Transverse colon (tissue), 4 donors: ENCODE results near the gene KLHDC8A. TPM values are rescaled to one million over a fixed set of nuclear protein-coding genes. Genes with fewer than 3 reads are reported as not detected.

Experiments
- DNase-seq: peaks from one replicate; pipeline ENCODE4 v3.0.0-alpha.2; 2019
- H3K27ac ChIP-seq, 4 donors: fragments of 200-600 bp; sonication (generic); 2 replicates each; pipeline ENCODE4 v1.5.1; 2016 to 2018; ENCODE audit warnings: inconsistent platforms in 4 of 4
- H3K27me3 ChIP-seq: fragments of 200-600 bp; sonication (generic); 2 replicates; pipeline ENCODE4 v1.5.1; 2017; ENCODE audit warnings: inconsistent platforms
- H3K36me3 ChIP-seq, 4 donors: fragments of 200-600 bp; sonication (generic); 2 replicates each; pipeline ENCODE4 v1.5.1; 2017 to 2019; ENCODE audit warnings: inconsistent platforms in 4 of 4
- H3K4me1 ChIP-seq, 4 donors: fragments of 200-600 bp; sonication (generic); 2 replicates each; pipeline ENCODE4 v1.5.1; 2017 to 2020; ENCODE audit warnings: inconsistent platforms in 4 of 4
- H3K4me3 ChIP-seq, 4 donors: fragments of 200-600 bp; sonication (generic); 1 replicate in 1 of 4; 2 replicates in 3 of 4; pipeline versions ENCODE4 v1.5.1 to v1.6.1; 2017 to 2019; ENCODE audit warnings: inconsistent platforms in 4 of 4
- H3K9me3 ChIP-seq, 2 donors: fragments of 200-600 bp; sonication (generic); 2 replicates each; pipeline ENCODE4 v1.5.1; 2017 to 2019; ENCODE audit warnings: inconsistent platforms in 2 of 2
- EP300 ChIP-seq: sonication (generic); formaldehyde crosslinking; IDR thresholded peaks from one replicate; pipeline ENCODE4 v1.6.1; 2017; ENCODE audit warnings: antibody characterized with exemption, low read depth
- POLR2A ChIP-seq: fragments of 450-650 bp; IDR thresholded peaks from one replicate; pipeline ENCODE4 v1.6.1; 2016; ENCODE audit warnings: antibody characterized with exemption, mild to moderate bottlenecking, moderate library complexity
- POLR2AphosphoS5 ChIP-seq, 3 donors: sonication (generic); formaldehyde crosslinking; IDR thresholded peaks; one replicate each; pipeline ENCODE4 v1.6.1; 2016; ENCODE audit warnings: antibody characterized with exemption in 3 of 3
- WGBS, 2 donors: methylation state at CpG; one replicate each; pipeline ENCODE4 v1.1.5; 2018; ENCODE audit warnings: low coverage in 1 of 2; 5-methylcytosine and 5-hydroxymethylcytosine counted together
- in situ Hi-C, 4 donors: fragments of 200-750 bp; cut with MboI; loops; one replicate each; pipeline versions ENCODE4 v1.15.0 to v1.15.1; 2017; ENCODE audit warnings: low sequenced_read_pairs in 3 of 4, low pct_ligation_motif_present in 1 of 4, low pct_unique_long_range_greater_than_20kb in 1 of 4
- intact Hi-C: fragments of 100-400 bp; cut with DNase I; formaldehyde crosslinking; loops from one replicate; pipeline ENCODE4 v1.15.1; 2023; ENCODE audit warnings: low total_unique reads
- total RNA-seq, 4 donors: library from RNA; depleted of rRNA; stranded (reverse); fragments of >200 nt; gene quantifications; one replicate each; pipeline ENCODE4 v1.1.0, GENCODE V29; 2016
- TF ChIP-seq, protein P1 (sequence below), 5 experiments: fragments of 200-600 bp in 3 of 5; fragments of 450-650 bp in 2 of 5; sonication (generic) in 3 of 5; IDR thresholded peaks; 1 replicate in 2 of 5; 2 replicates in 3 of 5; pipeline ENCODE4 v1.5.1; 2016 to 2017; ENCODE audit warnings: antibody characterized with exemption in 5 of 5, inconsistent platforms in 3 of 5, mild to moderate bottlenecking in 2 of 5, moderate library complexity in 1 of 5

Gene KLHDC8A
- total RNA-seq, 4 donors from 2014 or later, result 0.32 to 0.41 TPM; not detected in 2

DNA sequence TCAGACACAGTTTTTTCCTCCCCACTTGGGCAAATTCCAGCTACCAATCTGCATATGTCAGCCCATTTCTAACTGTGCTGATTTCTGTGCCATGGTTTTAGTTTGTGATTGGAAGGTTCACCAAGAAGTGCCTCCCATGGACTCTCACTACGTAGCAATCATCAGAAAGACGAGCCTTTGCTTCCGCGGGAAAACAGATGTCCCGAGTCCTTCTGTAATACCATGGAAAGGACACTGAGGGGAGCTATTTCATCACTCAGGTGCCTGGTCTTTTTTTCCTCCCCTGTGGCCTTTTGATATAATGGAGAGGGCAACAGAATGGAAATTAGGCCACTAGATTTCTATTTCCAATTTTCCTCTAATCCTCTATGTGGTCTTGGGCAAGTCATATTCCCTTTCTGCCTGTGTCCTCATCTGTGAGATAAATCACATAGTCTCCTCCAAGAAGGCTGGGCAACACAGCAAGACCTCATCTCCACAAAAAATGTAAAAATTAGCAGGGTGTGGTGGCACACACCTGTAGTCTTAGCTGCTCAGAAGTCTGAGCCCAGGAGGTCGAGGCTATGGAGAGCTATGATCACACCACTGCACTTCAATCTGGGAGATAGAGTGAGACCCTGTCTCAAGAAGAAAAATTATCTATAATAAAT, 40.4 kb upstream of the KLHDC8A start:
- H3K4me3 ChIP-seq, result no peak overlapping the region
- peaks cover 7% of the 10 kb centered on the region for H3K27me3 ChIP-seq
- in situ Hi-C loops, result loop anchor here in 1 of 4 donors (10.0 kb wide), 2 partner anchors 88 to 128 kb away; no protein-coding TSS in a partner anchor
- no peak for TF ChIP-seq POLR2A
- TF ChIP-seq, protein P1, sequence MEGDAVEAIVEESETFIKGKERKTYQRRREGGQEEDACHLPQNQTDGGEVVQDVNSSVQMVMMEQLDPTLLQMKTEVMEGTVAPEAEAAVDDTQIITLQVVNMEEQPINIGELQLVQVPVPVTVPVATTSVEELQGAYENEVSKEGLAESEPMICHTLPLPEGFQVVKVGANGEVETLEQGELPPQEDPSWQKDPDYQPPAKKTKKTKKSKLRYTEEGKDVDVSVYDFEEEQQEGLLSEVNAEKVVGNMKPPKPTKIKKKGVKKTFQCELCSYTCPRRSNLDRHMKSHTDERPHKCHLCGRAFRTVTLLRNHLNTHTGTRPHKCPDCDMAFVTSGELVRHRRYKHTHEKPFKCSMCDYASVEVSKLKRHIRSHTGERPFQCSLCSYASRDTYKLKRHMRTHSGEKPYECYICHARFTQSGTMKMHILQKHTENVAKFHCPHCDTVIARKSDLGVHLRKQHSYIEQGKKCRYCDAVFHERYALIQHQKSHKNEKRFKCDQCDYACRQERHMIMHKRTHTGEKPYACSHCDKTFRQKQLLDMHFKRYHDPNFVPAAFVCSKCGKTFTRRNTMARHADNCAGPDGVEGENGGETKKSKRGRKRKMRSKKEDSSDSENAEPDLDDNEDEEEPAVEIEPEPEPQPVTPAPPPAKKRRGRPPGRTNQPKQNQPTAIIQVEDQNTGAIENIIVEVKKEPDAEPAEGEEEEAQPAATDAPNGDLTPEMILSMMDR (IDR thresholded peaks at IDR 0.05), result peak; percentile 52 to 86 (median 73)
- no peaks in the 10 kb centered on the region for H3K36me3 ChIP-seq
- DNase-seq, result peak; percentile 19
- intact Hi-C loops, result loop anchor here (5.0 kb wide), 1 partner anchor 85 kb away; no protein-coding TSS in a partner anchor
- no peaks in the 10 kb centered on the region for H3K4me1 ChIP-seq
- H3K27ac ChIP-seq, result no peak overlapping the region
- WGBS, 2 donors, result 3% methylated on average over 6 of the region's 6 CpGs
- H3K9me3 ChIP-seq, result no peaks in the 10 kb centered on the region

DNA sequence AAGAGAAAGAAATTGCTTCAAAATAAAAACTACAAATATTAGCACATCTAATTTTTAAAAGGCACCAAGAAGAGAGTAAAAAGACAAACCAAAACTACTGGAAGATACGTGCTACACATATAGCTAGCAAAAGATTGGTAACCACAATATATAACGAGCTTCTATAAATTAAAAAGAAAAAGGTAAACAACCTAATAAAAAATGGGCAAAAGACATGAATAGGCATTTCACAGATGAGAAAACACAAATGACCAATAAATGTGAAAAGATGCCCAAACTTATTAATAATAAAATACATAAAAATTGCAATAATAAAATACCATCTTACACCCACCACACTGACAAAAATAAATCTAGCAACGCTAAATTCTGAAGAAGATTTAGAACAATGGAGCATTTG, 38.9 kb upstream of the KLHDC8A start:
- in situ Hi-C loops, result loop anchor here in 1 of 4 donors (10.0 kb wide), 2 partner anchors 89 to 129 kb away; no protein-coding TSS in a partner anchor
- Histone ChIP-seq H3K27ac (no peak overlapping the region), H3K9me3 (no peaks in the 10 kb centered on the region), H3K36me3 (no peaks in the 10 kb centered on the region), H3K4me1 (no peaks in the 10 kb centered on the region), H3K27me3 (peaks cover 7% of the 10 kb centered on the region), H3K4me3 (no peak overlapping the region)
- DNase-seq, result no peak
- 57 to 74% methylated on average over 3 of the region's 3 CpGs for WGBS, 2 donors
- intact Hi-C loops, result loop anchor here (5.0 kb wide), 1 partner anchor 87 kb away; no protein-coding TSS in a partner anchor
- TF ChIP-seq POLR2AphosphoS5 (IDR thresholded peaks at IDR 0.05) (no peak), EP300 (no peak), POLR2A (no peak)
- TF ChIP-seq, protein P1 (IDR thresholded peaks at IDR 0.05), result no peak

DNA sequence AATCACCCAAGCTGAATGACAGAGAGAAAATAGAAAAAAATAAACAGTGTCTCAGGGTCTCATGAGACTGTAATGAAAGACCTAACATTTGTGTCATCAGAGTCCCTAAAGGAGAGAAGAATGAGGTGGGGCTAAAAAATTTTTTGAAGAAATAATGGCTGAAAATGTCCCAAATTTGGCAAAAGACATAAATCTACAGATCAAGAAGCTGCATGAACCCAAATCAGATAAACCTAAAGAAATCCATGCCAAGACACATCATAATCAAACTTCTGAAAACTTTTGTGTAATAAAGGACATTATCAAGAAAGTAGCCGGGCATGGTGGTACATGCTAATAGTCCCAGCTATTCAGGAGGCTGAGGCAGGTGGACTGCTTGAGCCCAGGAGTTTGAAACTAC, 35.9 kb upstream of the KLHDC8A start:
- Histone ChIP-seq H3K36me3 (no peaks in the 10 kb centered on the region), H3K27me3 (peaks cover 7% of the 10 kb centered on the region), H3K9me3 (no peaks in the 10 kb centered on the region), H3K27ac (no peak overlapping the region), H3K4me3 (no peak overlapping the region), H3K4me1 (no peaks in the 10 kb centered on the region)
- no peak for DNase-seq
- TF ChIP-seq POLR2A (no peak), POLR2AphosphoS5 (IDR thresholded peaks at IDR 0.05) (no peak), EP300 (no peak)
- TF ChIP-seq, protein P1 (IDR thresholded peaks at IDR 0.05), result no peak
- WGBS, 2 donors, result 87% methylated on average over 1 of the region's 1 CpG; no CpG with 5 or more reads in 1 of the 2 donors
- intact Hi-C loops (no loop called here), in situ Hi-C loops (loop anchor here in 1 of 4 donors (10.0 kb wide), 2 partner anchors 92 to 132 kb away; no protein-coding TSS in a partner anchor)

DNA sequence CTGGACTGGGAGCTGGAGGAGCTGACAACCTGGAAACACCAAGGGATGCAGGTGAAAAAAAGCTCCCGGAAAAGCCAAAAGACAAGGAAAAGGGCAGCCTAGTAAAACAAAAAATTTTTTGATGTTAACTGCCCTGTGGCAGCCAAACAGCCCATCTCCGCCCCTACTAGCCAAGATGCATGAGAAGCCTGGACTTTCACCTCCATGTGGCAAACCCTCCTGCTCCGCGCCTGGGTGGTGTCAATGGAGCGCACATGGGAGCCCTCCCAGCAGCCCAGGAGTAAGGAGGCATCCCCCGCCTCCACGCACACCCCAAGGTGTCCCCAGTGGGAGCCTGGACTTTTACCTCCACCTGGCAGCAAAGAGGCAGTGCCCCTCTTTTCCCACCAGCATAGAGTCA, 34.7 kb upstream of the KLHDC8A start:
- 49 to 82% methylated on average over 7 of the region's 7 CpGs for WGBS, 2 donors
- intact Hi-C loops, result no loop called here
- no peaks in the 10 kb centered on the region for H3K36me3 ChIP-seq
- H3K27me3 ChIP-seq, result peaks cover 7% of the 10 kb centered on the region
- peak; percentile 33 for DNase-seq
- no peaks in the 10 kb centered on the region for H3K9me3 ChIP-seq
- H3K4me3 ChIP-seq, result no peak overlapping the region
- TF ChIP-seq, protein P1 (IDR thresholded peaks at IDR 0.05), result no peak
- H3K27ac ChIP-seq, result no peak overlapping the region
- H3K4me1 ChIP-seq, result no peaks in the 10 kb centered on the region
- in situ Hi-C loops, result loop anchor here in 1 of 4 donors (10.0 kb wide), 2 partner anchors 93 to 133 kb away; no protein-coding TSS in a partner anchor
